Activated T-helper 9 cell treated with anti-CD3 and anti-CD28 coated beads, Interleukin-2, amount 50 U/mL, for 16 hours (primary cell): ENCODE results near the gene TTC17.
"Not testable (repeated sequence)": the region's sequence is repeated elsewhere in the genome, so short reads cannot be mapped to it uniquely, and the experiment has no call there.

Experiments
- DNase-seq: peaks from one replicate; pipeline ENCODE4 v3.0.0-alpha.2; 2020; ENCODE audit warnings: low read depth

The TTC17 gene

GRCh38 chr11:43392713-43393112 is 34.0 kb downstream of the TTC17 start:
- DNase-seq, result no peak

- no peak for DNase-seq
Measured at GRCh38 chr11:43393765-43394355, 35.1 kb downstream of the TTC17 start.

GRCh38 chr11:43396617-43397016 is 37.9 kb downstream of the TTC17 start:
- no peak for DNase-seq

- DNase-seq, result no peak
Measured at GRCh38 chr11:43397251-43397650, 38.5 kb downstream of the TTC17 start.

GRCh38 chr11:43399983-43400630 is 41.4 kb downstream of the TTC17 start:
- DNase-seq, result no peak

GRCh38 chr11:43401252-43401651 is 42.5 kb downstream of the TTC17 start:
- DNase-seq, result no peak

GRCh38 chr11:43401811-43402210 is 43.1 kb downstream of the TTC17 start:
- DNase-seq, result not testable (repeated sequence)

GRCh38 chr11:43403357-43404231 is 44.9 kb downstream of the TTC17 start:
- no peak for DNase-seq

- DNase-seq, result no peak
Measured at GRCh38 chr11:43404406-43404805, 45.7 kb downstream of the TTC17 start.

GRCh38 chr11:43404836-43405479 is 46.2 kb downstream of the TTC17 start:
- no peak for DNase-seq

GRCh38 chr11:43408277-43408676 is 49.6 kb downstream of the TTC17 start:
- DNase-seq, result no peak

- no peak for DNase-seq
Measured at GRCh38 chr11:43410394-43410793, 51.7 kb downstream of the TTC17 start.

- DNase-seq, result no peak
Measured at GRCh38 chr11:43418197-43418596, 59.5 kb downstream of the TTC17 start.

- DNase-seq, result no peak
Measured at GRCh38 chr11:43419460-43419859, 60.7 kb downstream of the TTC17 start.

GRCh38 chr11:43427971-43428370 is 69.3 kb downstream of the TTC17 start:
- DNase-seq, result no peak

- DNase-seq, result not testable (repeated sequence)
Measured at GRCh38 chr11:43430916-43431315, 72.2 kb downstream of the TTC17 start.

- no peak for DNase-seq
Measured at GRCh38 chr11:43434893-43435292, 76.2 kb downstream of the TTC17 start.

- DNase-seq, result no peak
Measured at GRCh38 chr11:43440486-43440885, 81.8 kb downstream of the TTC17 start.

- DNase-seq, result no peak
Measured at GRCh38 chr11:43443811-43444210, 85.1 kb downstream of the TTC17 start.

GRCh38 chr11:43447151-43447550 is 88.4 kb downstream of the TTC17 start:
- DNase-seq, result no peak

GRCh38 chr11:43458486-43458885 is 99.8 kb downstream of the TTC17 start:
- DNase-seq, result no peak

GRCh38 chr11:43459246-43459645 is 100.5 kb downstream of the TTC17 start:
- no peak for DNase-seq

GRCh38 chr11:43462359-43462758 is 103.6 kb downstream of the TTC17 start:
- DNase-seq, result no peak
